Calu3 (cell line): ENCODE measurements around the gene IL23R. TPM values are rescaled to one million over a fixed set of nuclear protein-coding genes. Genes with fewer than 3 reads are reported as not detected.

Experiments used
- BruUV-seq: library from RNA; stranded (reverse); fragments of 400-500 nt; replicated peaks from 2 replicates; lab custom pipeline; 2021; lab: Mats Ljungman, UMichigan
- CTCF ChIA-PET: fragments of 300-600 bp; sonication (Branson Sonifier 250); formaldehyde crosslinking; loops from one replicate; lab custom pipeline; 2022; ENCODE audit warnings: antibody characterized with exemption; lab: Charles Lee
- DNase-seq: peaks from one replicate; pipeline ENCODE4 v3.0.0; 2022
- H3K27ac Mint-ChIP-seq: one replicate; pipeline ENCODE4 v1.8.0; 2022; ENCODE audit warnings: mixed read lengths; ENCODE audit not compliant: unreplicated experiment
- H3K27me3 Mint-ChIP-seq: one replicate; pipeline ENCODE4 v1.8.0; 2022; ENCODE audit warnings: mixed read lengths; ENCODE audit not compliant: unreplicated experiment
- H3K36me3 Mint-ChIP-seq: one replicate; pipeline ENCODE4 v1.8.0; 2022; ENCODE audit warnings: mild to moderate bottlenecking, moderate library complexity, mixed read lengths; ENCODE audit not compliant: insufficient read depth, unreplicated experiment
- H3K4me1 Mint-ChIP-seq: one replicate; pipeline ENCODE4 v1.8.0; 2022; ENCODE audit warnings: mild to moderate bottlenecking, low read depth, mixed read lengths; ENCODE audit not compliant: unreplicated experiment
- H3K4me3 Mint-ChIP-seq: one replicate; pipeline ENCODE4 v1.8.0; 2022; ENCODE audit warnings: mild to moderate bottlenecking, low read depth, moderate library complexity, mixed read lengths; ENCODE audit not compliant: unreplicated experiment
- H3K9me3 Mint-ChIP-seq: one replicate; pipeline ENCODE4 v1.8.0; 2022; ENCODE audit warnings: low read depth, mixed read lengths; ENCODE audit not compliant: unreplicated experiment
- intact Hi-C: fragments of 100-400 bp; cut with micrococcal nuclease; formaldehyde crosslinking; loops from one replicate; pipeline ENCODE4 v1.10.0; 2022; ENCODE audit not compliant: unreplicated experiment
- total RNA-seq: library from RNA; stranded (reverse); gene quantifications from 2 replicates; pipeline ENCODE4 v1.2.3, GENCODE V29; 2022
- TF ChIP-seq, protein P1 (sequence below): fragments of 200-600 bp; IDR thresholded peaks from one replicate; pipeline ENCODE4 v1.8.0; 2022; ENCODE audit warnings: antibody characterized with exemption; ENCODE audit not compliant: unreplicated experiment

IL23R gene
- total RNA-seq, 1 experiment from 2014 or later = not detected

DNA sequence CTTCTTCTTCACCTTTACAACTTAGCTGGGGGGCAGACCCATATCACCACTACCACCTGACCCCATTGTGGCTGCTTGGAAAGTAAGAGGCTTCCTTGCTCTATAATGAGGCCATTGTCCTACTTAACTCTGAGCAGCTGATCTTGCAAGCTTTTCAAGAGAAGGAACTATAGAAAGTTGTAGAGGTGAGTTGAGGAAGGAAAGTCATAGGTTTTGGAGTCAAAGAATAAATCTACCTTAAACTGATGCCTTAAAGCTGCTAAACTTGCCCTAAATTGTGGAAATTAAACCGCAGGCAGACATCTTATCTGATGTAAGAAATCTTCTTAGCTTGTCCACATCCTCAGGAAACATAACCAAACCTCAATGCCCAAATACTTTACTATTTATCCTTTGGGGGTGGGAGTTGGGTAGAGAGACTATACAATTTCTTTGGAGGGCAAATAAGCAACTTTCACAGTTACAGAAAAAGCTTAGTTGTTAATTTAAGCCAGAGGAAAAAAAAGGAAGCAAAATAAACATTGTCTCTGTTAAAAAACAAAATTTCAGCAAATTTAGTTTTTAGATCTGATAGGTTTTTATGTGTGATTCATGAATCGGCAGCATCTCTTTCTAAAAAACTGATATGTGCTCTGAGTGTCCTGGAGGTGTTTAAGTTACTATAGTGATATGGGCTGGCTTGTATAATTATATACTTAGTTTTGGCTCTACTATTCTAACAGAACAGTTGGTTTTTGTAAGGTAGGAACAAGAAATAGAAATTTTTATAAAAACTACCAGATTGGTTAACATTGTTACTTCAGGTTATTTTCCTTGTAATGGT, 4.7 kb downstream of the IL23R start:
- intact Hi-C loops = no loop called here
- no peaks in the 10 kb centered on the region for H3K27me3 Mint-ChIP-seq
- TF ChIP-seq, protein P1, sequence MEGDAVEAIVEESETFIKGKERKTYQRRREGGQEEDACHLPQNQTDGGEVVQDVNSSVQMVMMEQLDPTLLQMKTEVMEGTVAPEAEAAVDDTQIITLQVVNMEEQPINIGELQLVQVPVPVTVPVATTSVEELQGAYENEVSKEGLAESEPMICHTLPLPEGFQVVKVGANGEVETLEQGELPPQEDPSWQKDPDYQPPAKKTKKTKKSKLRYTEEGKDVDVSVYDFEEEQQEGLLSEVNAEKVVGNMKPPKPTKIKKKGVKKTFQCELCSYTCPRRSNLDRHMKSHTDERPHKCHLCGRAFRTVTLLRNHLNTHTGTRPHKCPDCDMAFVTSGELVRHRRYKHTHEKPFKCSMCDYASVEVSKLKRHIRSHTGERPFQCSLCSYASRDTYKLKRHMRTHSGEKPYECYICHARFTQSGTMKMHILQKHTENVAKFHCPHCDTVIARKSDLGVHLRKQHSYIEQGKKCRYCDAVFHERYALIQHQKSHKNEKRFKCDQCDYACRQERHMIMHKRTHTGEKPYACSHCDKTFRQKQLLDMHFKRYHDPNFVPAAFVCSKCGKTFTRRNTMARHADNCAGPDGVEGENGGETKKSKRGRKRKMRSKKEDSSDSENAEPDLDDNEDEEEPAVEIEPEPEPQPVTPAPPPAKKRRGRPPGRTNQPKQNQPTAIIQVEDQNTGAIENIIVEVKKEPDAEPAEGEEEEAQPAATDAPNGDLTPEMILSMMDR = no peak
- H3K4me3 Mint-ChIP-seq = no peak overlapping the region
- CTCF ChIA-PET = interaction anchor here (0.9 kb wide), 1 partner anchor 22 kb away, joined by 3 read pairs; no protein-coding TSS in a partner anchor
- H3K4me1 Mint-ChIP-seq = no peaks in the 10 kb centered on the region
- H3K9me3 Mint-ChIP-seq = no peaks in the 10 kb centered on the region
- no peaks in the 10 kb centered on the region for H3K36me3 Mint-ChIP-seq
- no peak overlapping the region for H3K27ac Mint-ChIP-seq
- no peak for DNase-seq
- BruUV-seq = no TSS peak

DNA sequence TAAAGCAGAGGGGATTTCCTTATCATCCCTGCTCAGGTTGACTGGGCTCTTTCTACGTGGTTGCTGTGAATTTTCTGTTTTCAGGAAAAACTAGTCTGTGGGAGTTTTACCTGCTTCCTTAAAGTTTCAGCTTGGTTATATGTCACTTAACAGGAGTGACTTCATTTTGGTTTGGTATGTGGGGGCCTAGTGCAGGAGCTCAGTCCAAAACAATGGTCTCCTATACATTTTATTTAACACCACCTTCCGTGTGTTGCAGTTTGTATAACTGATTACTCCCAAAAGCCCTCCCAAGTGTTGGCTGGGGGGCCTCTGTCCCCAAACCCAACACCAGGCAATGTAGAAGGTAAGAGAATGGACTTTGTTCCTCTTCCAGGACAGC, 5.3 kb downstream of the IL23R start:
- intact Hi-C loops = no loop called here
- no peak for DNase-seq
- no peaks in the 10 kb centered on the region for H3K4me1 Mint-ChIP-seq
- no peak overlapping the region for H3K27ac Mint-ChIP-seq
- no peak overlapping the region for H3K4me3 Mint-ChIP-seq
- CTCF ChIA-PET = no interaction called here
- no peaks in the 10 kb centered on the region for H3K27me3 Mint-ChIP-seq
- no peaks in the 10 kb centered on the region for H3K9me3 Mint-ChIP-seq
- TF ChIP-seq, protein P1 = no peak
- H3K36me3 Mint-ChIP-seq = no peaks in the 10 kb centered on the region
- no TSS peak for BruUV-seq

DNA sequence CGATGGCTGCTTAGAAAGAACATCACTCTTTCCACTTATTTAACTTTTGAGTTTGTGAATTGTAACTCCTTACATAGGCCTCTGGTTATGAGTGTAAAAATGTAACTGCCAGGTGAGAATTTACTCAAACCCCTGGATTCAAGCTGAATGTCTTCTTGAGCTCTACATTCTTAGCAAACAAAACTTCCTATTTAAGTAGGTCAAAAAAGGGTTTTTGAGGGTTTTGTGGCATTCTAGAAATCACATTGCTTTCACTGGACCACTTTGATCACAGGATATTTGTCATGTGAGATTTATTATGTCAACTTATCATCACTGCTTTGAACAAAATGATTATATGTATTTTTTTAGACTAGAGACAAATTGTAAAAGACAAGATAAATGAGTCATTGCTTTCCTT, 5.7 kb downstream of the IL23R start:
- no peaks in the 10 kb centered on the region for H3K27me3 Mint-ChIP-seq
- no TSS peak for BruUV-seq
- H3K27ac Mint-ChIP-seq = no peak overlapping the region
- no peak for DNase-seq
- TF ChIP-seq, protein P1 = no peak
- intact Hi-C loops = no loop called here
- H3K9me3 Mint-ChIP-seq = no peaks in the 10 kb centered on the region
- H3K4me1 Mint-ChIP-seq = no peaks in the 10 kb centered on the region
- no peak overlapping the region for H3K4me3 Mint-ChIP-seq
- H3K36me3 Mint-ChIP-seq = no peaks in the 10 kb centered on the region
- CTCF ChIA-PET = interaction anchor here (0.5 kb wide), 1 partner anchor 422 kb away, joined by 3 read pairs; no protein-coding TSS in a partner anchor

DNA sequence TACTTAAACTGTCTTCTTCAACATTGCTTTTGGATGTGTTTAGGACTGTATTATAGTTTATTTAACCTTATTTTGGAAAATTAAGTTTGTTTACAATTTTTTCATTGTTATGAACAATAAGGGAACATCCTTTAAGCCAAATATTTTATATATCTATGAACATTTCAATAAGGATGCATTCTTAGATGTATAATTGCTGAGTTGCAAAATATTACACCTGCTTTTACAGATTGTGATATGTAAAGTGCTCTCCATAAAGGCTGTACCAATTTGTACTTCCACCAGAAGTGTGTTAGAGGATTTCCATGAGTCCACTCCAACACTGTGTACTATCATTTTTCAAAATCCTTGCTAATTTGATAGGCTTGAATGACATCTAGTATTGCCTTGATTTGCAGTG, 7.7 kb downstream of the IL23R start:
- no peak for DNase-seq
- no peaks in the 10 kb centered on the region for H3K4me1 Mint-ChIP-seq
- no peaks in the 10 kb centered on the region for H3K36me3 Mint-ChIP-seq
- intact Hi-C loops = no loop called here
- H3K27ac Mint-ChIP-seq = no peak overlapping the region
- H3K9me3 Mint-ChIP-seq = no peaks in the 10 kb centered on the region
- CTCF ChIA-PET = no interaction called here
- no TSS peak for BruUV-seq
- no peak overlapping the region for H3K4me3 Mint-ChIP-seq
- TF ChIP-seq, protein P1 = no peak
- H3K27me3 Mint-ChIP-seq = peaks cover 3% of the 10 kb centered on the region
